NCI-H82 (cell line): ENCODE results near the gene LIN37.

Experiments used
- DNase-seq: peaks from one replicate; lab custom pipeline; 2025; lab: John Stamatoyannopoulos, UW

The LIN37 gene, protein sequence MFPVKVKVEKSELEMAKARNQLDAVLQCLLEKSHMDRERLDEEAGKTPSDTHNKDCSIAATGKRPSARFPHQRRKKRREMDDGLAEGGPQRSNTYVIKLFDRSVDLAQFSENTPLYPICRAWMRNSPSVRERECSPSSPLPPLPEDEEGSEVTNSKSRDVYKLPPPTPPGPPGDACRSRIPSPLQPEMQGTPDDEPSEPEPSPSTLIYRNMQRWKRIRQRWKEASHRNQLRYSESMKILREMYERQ

DNA sequence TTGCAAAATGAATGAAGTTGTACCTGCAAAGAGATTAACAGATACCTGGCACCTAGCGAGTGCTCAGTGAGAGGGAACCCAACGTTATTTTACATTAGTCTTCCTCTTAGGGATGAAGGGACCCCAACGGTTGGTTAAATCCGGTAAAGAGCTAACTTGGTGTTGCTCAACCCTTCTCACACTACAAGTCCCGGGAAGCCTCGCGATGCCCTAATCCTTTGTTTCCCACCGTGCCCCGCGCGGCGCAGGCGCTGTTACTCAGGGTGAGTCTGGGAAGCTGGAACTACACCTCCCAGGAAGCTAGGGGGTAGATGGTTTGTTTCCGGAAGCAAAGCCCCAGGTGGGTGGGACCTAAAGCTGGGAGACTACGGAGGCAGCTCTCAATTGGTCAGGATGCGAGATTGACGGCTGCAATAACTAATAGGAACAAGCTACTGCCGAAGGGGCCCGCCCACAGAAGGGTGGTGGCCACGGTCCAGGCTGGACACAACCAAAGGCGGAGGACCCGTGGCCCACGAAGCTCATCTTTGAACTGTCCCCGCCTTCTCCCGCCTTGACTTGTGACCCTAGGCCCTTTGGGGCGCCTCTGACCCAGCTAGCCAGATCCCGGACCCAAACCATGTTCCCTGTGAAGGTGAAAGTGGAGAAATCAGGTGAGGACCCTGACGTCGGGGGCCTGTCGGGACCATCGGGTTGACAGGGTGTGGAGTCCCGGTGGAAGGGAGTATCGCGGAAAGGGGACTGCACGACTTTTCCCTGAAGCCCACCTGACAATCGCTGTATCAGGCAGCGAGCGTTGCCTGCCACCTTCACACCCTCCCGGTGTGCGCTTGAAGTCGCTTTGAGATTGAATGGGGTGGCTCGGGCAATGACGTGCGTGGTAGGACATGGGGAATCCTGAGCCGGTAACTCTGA, at the start of gene LIN37:
Gene LIN37, plus strand, starts transcription at position 471 of the 915 bp plus-strand sequence. Its CDS starts 149 bp downstream, at position 620.
- DNase-seq: peak; percentile 100

DNA sequence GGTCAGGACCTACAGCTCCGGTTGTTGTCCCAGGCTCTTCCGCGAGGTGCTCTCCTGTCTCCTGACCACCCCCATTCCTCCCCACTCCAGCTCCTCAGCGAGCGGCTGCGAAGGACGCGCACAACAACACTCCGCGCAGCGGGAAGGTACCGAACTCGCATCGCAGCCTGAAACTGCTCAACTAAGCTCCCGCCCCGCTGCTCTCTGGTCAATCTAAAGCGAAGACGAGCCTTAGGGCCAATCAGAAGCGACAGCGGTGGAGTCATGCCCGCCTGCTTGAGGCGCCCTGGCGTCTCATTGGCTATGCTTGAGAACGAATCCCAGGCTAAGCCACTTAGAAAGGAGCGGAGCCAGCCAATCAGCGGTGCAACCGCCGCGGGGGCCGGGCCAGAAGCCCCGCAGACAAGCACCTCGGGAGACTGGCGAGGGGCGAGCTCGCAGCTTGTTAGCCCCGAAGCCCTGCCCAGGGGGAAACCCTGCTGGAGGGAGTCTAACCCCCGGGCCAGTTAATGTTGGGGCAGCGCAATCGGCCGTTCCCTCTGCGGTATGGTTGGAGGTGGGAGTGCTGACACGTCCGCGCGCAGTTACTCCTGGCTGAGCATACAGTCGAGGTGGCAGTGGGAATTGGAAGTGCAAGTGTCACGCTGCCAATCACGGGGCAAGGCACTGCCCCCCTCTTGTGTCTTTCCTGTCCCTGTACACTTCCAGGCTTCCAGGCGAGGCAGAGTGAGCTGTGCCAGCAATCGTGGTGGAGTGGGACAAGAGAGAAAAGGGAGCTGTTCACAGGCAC, 46.0 kb upstream of the LIN37 start:
- peak; percentile 100 for DNase-seq

DNA sequence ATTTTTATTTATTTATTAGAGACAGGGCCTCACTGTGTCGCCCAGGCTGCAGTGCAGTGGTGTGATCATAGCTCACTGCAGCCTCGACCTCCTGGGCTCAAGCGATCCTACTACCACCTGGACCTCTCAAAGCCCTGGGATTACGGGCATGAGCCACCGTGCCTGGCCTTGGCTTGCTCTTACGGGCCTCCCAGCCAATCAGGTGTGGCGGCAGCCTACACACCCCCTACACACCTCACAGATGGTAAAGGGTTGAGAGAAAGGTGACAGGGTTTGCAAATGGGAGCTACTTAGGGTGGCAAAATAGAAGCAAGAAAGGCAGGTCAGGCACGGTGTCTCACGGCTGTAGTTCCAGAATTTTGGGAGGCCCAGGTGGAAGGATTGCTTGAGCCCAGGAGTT, 45.0 kb upstream of the LIN37 start:
- peak; percentile 66 for DNase-seq

DNA sequence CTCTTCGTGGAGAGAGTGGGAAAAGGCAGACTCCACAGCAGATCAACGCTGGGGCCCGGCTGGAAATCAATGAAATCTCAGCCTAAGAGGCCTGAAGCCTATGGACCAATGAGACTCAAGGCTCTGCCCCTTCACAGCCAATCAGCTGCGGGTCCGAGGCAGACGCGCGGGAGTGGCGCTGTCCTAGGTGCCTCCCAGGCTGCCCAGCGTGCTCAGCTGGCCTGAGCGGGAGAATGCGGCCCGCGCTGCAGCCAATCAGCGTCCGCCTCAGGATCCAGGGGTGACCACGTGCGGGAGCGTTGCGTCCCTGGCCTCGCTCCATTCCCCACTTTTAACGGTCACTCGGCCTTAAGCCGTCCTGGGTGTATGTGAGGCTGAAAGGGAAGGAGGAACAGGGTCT, 44.2 kb upstream of the LIN37 start, which contains the start of gene ZBTB32:
Gene ZBTB32, plus strand, starts transcription at position 341 of the 400 bp plus-strand sequence. CDS start 10,069 bp downstream, outside the sequence.
- DNase-seq: no peak

DNA sequence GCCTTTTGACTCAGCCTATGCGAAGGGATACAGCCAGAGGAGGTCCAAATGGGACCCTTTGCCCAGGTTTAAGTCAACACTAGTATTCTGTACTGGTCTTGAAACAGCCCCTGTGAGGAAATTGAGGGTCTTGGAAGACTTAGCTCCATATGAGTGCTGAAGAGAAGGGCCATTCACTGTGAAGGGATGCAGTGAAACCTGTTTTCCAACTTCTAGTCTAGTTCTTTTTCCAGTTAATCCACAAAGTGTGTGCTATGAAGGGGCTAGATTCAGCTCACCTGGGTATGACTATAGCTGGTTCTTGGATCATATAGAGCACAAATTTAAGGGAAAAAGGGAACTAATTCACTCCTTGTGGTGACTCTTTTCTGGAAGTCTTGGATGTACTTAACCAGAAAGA, 40.0 kb upstream of the LIN37 start:
- no peak for DNase-seq

DNA sequence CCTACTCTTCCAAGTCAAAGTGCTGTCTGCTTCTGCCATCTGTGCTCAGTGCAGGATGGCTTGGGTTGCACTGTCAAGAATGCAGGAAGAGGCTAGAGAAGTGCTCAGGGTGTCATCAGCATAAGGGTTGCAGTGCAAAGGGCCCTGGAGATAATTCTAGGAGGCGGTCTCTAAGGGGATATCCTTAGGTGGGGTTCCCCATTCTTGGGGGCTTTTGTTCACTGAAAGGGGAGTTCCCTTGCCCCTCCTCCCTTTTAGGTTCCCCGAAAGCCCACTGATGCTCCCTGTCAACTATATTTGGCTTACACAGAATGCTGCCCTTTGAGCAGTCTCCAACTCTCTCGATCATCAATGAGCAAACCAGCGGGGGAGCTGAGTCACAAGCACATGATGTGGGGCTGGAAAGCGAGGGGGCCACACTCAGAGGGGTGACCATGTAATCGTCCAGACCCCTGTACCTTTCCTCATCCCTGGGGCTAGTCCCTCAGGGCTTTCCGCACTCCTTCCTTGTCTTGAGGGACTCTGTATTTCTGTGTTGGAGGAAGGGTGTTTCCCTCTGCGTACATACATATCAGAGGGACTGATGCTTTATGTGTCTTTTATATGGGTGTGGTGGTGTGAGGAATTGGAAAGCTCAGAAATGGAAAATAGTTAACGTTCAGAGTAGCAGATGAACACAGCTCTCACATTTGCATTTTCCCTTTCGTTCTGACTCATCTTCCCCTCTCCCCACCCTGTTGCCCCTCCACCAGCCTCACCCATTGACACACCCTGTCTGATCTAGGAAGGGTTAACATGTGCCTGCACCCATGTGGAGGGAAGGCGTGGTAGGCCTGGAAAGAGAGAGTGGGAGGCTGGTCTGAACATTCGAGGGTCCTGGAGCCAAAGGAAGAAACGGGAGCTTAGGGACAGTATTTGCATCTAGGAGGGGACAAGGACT, 37.3 kb upstream of the LIN37 start:
- DNase-seq: no peak

DNA sequence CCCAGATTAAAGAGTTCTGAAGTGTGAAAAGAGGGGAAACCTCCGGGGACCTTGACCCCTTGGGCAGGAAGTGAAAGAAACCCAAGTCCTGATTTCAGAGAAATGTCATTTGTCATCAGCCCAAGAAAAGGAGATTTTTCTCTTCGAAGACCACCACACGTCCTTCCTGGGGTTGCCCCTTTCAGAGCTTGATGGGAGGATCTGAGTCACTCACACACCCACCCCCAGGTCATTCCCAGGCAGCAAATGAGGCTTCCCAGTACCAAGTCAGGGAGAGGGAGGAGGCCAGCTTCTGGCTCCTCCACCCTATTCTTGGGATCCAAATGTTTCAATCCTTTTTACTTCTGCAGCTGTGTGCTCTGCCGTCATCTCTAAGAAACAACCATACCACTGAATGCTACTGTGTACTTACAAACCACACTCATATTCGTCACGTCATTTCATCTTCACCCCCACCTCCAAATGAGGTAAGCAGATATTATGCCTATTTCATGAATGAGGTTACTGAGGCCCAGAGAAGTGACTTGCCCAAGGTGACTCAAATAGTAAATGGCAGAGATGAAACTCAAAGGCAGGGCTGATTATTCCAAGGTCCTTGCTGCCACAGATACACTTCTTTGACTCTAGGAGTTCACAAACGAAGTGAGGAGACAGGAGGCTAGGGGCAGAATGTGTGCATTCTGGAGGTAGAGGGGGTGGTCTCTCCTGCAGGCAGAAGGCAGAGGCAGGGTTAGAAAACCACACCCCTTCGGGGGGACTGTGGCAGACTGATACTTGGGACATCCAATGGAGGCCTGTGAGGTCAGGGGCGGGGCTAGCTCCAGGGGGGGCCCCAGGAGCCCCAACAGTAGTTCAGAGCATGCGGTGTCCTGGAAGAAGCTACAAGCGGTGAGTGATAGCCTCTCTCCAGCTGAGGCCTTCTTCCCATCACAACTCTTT, 35.5 kb upstream of the LIN37 start:
- no peak for DNase-seq

DNA sequence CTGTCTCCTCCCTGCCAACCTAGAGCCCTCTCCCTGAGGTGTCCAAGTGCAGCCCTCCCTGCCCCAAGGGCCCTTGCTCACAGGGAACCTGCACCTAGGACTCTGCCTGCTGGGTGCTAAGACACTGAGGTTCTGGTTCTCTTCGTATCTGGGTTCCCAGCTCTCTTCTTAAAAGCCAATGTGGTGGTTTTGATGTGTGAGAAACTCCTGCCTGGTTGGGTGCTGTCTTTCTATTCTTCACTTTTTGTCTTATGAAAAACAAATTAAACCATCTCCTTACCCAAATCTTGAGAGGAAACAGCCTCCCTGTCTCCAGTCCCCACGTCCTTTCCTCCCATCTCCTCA, 34.9 kb upstream of the LIN37 start:
- no peak for DNase-seq

DNA sequence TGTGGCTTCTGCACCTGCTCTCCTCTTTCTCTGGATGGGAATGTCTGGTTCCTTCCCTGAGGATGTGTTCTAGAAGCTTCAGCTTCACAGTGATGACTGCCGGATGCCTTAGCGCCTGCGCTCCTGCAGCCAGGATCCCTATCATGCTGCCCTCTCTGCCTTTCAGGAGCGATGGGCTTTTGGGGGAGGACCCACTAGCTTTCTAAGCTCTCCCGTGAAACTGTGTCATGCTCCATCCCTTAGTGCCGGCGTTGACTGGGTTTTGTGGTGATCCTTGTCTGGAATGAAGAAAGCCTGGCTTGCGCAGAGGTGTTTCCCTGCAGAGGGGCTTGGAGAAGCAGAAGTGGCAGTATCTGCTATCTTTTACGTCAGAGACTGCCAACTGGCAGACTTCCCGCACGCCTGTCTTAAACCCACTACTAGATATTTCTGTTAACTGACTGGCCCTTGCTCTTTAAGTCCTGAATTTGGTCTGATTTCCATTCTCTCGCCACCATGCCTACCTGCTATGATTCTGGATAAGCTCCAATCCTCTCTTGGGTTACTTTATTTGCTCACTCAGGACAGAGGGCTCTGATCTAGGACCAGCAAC, 34.4 kb upstream of the LIN37 start:
- no peak for DNase-seq

DNA sequence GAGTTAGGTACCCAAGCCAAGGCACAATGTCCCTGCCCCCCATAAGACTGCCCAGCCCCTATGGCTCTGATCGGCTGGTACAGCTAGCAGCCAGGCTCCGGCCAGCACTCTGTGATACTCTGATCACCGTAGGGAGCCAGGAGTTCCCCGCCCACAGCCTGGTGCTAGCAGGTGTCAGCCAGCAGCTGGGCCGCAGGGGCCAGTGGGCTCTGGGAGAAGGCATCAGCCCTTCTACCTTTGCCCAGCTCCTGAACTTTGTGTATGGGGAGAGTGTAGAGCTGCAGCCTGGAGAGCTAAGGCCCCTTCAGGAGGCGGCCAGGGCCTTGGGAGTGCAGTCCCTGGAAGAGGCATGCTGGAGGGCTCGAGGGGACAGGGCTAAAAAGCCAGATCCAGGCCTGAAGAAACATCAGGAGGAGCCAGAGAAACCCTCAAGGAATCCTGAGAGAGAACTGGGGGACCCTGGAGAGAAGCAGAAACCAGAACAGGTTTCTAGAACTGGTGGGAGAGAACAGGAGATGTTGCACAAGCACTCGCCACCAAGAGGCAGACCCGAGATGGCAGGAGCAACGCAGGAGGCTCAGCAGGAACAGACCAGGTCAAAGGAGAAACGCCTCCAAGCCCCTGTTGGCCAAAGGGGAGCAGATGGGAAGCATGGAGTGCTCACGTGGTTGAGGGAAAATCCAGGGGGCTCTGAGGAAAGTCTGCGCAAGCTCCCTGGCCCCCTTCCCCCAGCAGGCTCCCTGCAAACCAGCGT, 33.6 kb upstream of the LIN37 start:
- DNase-seq: no peak

DNA sequence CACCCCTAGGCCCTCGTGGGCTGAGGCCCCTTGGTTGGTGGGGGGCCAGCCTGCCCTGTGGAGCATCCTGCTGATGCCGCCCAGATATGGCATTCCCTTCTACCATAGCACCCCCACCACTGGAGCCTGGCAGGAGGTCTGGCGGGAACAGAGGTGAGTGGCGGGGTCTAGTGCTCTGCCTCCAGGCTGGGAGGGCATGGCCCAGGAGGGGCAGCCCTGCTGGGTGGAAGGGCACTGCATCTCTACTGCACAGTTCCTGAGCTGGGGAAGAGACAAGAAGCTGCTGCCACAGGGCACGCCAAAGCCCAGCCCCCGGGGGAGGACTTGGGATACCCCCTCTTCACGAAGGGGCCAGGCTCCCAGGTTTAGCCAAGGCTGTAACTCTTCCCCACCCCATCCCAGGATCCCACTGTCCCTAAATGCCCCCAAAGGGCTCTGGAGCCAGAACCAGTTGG, 33.0 kb upstream of the LIN37 start:
- DNase-seq: no peak

DNA sequence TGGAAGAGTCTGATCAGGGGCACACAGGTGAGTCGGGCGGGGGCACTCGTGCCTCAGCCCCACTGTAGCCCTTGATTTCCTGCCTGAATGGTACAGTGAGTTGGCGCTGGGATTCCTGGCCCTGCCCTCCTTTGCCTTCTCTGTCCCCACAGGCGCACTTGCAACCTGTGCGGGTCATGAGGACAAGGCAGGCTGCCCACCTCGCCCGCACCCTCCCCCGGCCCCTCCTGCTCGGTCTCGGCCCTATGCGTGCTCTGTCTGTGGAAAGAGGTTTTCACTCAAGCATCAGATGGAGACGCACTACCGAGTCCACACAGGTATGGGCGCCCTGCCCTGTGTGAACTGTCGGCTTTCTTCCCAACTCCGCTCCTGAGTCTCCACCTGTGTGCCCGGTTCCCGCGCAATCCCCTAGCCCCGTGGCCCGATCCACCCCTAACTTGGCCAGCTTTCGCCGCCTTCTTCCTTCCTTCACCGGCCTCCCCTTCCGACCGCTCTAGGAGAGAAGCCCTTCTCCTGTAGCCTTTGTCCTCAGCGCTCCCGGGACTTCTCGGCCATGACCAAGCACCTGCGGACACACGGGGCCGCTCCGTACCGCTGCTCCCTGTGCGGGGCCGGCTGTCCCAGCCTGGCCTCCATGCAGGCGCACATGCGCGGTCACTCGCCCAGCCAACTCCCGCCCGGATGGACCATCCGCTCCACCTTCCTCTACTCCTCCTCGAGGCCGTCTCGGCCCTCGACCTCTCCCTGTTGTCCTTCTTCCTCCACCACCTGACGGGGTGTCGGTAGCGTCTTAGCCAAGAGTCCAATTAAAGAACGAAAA, 32.2 kb upstream of the LIN37 start:
- DNase-seq: no peak

DNA sequence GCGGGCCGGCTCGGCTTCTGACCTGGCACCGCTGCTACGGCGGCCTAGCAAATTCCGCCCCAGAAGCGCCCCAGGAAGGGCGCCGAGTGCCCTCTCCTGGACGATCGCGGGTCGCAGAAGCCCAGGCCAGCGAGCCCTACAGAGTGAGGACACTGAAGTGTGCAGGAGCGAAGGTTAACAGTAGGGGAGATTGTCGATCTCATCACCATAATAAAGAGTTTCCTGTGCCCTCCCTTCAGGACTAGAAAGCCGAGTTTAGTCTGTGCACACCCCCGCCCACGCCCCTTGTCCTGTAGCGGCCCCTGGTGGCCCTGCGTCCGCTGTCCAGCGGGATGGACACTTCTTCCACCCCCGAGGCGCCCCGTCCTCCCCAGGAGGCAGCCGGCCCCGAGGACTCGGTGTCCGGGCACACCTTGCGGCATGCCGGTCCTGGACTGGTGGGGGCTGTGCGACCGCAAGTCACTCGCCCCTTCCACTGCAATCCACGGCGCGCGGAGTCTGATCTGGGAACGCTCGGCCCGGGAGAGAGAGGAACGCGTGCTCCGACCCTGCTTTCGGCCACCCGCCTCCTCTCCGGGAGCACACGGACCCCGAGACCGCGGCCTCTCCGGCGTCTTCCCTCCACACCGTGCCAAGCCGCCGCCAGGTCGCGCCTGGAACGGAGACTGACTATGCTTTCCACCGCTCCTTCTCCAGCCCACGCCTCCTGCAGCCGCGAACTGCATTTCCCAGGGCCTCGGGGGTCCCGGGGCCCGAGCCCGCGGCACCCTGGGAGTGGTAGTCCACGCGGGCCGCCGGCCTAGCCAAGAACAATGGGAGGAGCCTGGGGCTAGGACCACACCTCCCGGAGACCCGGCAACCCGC, 31.3 kb upstream of the LIN37 start:
- DNase-seq: peak; percentile 99

DNA sequence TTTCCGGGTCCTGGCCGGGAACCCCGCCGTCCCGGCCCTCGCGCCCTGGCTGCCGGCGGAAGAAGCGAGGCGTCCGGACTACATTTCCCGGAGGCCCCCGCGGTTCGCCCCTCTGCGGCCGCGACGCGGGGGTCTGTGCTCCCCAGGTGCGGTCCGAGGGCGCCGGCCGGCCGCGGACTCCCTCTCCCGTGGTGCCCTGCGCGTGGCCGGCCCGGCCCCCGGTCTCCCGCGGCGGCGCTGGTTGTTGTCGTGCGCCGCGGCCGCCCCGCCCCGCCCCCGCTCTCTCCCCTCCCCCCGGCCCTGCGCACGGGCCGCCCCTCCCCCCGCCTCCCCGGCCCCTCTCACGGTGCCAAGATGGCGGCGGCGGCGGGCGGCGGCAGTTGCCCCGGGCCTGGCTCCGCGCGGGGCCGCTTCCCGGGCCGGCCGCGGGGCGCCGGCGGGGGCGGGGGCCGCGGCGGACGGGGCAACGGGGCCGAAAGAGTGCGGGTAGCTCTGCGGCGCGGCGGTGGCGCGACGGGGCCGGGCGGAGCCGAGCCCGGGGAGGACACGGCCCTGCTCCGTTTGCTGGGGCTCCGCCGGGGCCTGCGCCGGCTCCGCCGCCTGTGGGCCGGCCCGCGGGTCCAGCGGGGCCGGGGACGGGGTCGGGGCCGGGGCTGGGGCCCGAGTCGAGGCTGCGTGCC, 30.6 kb upstream of the LIN37 start, which contains the start of gene KMT2B:
Gene KMT2B, plus strand, starts transcription at position 339 of the 680 bp plus-strand sequence. Its CDS starts 16 bp downstream, at position 355.
- DNase-seq: no peak

DNA sequence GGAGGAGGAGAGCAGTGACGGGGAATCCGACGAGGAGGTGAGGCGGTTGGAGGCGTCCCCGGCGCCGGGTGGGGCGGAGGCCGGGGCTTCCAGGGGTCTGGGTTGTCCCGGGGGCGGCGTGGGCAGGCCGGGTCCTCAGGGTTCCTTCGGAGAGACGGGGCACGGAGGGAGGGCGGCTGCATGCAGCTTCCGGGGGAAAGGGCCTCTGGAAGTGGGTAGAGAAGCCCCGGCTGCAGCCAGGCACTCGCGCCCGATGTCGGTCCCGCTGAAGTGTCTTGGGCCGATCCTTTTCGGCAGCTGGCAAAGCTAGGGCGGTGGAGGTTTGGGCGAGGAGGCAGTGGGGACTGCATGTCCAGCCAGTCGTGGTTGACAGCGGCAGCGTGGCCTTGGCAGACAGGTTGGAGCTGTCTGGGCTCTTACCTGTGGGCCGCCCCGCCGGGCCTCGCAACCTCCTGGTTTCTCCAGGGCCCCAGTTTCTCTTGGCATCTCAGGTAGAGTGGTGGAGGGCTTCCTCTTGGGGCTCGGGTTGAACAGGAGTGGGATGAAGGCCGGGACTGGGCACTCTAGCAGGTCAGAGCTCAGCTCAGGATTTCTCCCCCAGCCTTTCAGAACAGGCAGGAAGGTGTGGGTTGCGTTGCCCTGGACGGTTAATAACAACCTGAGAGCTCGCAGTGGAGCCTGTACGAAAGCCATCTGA, 29.9 kb upstream of the LIN37 start:
- peak; percentile 29 for DNase-seq
